ENCODE results near the gene TIMM22.

The TIMM22 gene

DNA sequence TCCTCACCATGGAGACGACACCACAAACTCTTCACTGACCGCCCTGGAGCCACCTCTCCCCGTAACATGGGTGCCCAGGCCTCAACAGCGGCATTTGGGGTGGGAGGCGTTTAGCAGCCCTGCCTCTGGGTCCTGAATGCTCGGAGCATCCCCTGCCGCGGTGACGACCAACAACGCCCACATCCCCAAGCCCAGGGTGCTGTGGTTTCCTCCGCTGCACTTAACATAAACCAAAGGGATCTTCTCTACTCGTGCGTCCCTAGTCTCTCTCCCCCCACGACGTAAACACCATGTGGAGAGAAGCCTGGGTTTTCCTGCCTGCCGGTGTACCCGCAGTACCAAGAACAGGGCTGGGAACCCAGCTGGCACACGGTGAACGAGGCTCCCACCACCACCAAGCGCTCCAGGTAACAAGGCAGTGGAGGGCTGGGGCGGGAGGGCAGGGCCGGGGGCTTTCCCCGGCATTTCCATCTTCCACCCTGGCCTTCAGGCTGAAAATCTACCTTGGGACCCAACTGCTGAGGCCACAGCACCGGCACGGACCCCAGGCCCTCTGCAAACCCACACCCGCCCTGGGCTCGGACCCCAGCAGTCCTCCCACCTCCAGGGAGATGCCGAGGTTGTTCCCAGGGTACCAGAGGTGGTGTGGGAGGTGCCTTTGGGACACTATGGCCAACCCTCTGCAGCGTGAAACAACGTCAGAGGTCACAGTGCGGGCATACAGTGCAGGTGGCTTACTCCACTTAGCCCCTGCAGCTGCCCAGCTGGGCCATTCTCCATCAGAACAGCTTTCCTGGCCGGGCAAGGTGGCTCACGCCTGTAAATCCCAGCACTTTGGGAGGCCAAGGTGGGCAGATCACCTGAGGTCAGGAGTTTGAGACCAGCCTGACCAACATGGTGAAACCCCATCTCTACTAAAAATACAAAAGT is 54.3 kb downstream of the TIMM22 start:
- peak overlapping the region in 10 of 11 experiments; percentile 21 to 80 (median 60); a peak in 18 of 22 replicates for H3K4me2 ChIP-seq
- no peaks in the 10 kb centered on the region for H3K9me3 ChIP-seq (replicated peaks in 1 of 11)
- peaks cover 0 to 80% (median 21%) of the 10 kb centered on the region in 11 experiments; a peak in 16 of 22 replicates for H4K20me1 ChIP-seq
- peak overlapping the region in 2 of 11 experiments; percentile 5 to 15; a peak in 1 of 22 replicates for H3K9ac ChIP-seq
- no peak for TF ChIP-seq Cebpa-rat (IDR thresholded peaks at IDR 0.05)
- H3K4me3 ChIP-seq = no peak overlapping the region
- H3K36me3 ChIP-seq = peaks cover 9 to 77% (median 38%) of the 10 kb centered on the region in 11 experiments; a peak in 18 of 22 replicates
- H3K27ac ChIP-seq = no peak overlapping the region
- peaks cover 5 to 37% (median 30%) of the 10 kb centered on the region in 10 experiments; a peak in 19 of 20 replicates for H3K4me1 ChIP-seq
- H3K27me3 ChIP-seq = no peaks in the 10 kb centered on the region

All from BLaER1 treated with 17β-estradiol and CSF1 and Interleukin-3, amounts not matched to agents 10 nM and 100 nM (cell line).